CD14-positive monocyte (primary cell): ENCODE results near the gene SAMD3. TPM values are rescaled to one million over a fixed set of nuclear protein-coding genes. Genes with fewer than 3 reads are reported as not detected.

Experiments
- DNase-seq, 3 donors: peaks; one replicate each; pipeline ENCODE4 v3.0.0-alpha.2; 2011 to 2022
- H2AFZ ChIP-seq: 2 replicates; pipeline ENCODE4 v1.6.0; 2012; ENCODE audit warnings: mild to moderate bottlenecking, low read depth, low read length, inconsistent platforms; ENCODE audit not compliant: insufficient read depth, poor library complexity, severe bottlenecking
- H3K27ac ChIP-seq, 2 donors: 1 replicate in 1 of 2; 2 replicates in 1 of 2; pipeline ENCODE4 v1.5.1; 2012 to 2013; ENCODE audit warnings: low read length in 2 of 2, control low read depth in 1 of 2, inconsistent platforms in 1 of 2, low read depth in 1 of 2, mild to moderate bottlenecking in 1 of 2
- H3K27me3 ChIP-seq, 2 donors: one replicate each; pipeline versions ENCODE4 v1.6.0 to v1.6.1; 2011 to 2013; ENCODE audit warnings: low read length in 2 of 2; ENCODE audit not compliant: control insufficient read depth in 2 of 2, insufficient read depth in 2 of 2
- H3K36me3 ChIP-seq, 2 donors: replicated peaks in 1 of 2; 1 replicate in 1 of 2; 2 replicates in 1 of 2; pipeline versions ENCODE4 v1.5.1 to v1.6.1; 2012 to 2013; ENCODE audit warnings: low read length in 2 of 2, control low read depth in 1 of 2, inconsistent platforms in 1 of 2, mild to moderate bottlenecking in 1 of 2; ENCODE audit not compliant: insufficient read depth in 2 of 2, control insufficient read depth in 1 of 2
- H3K4me1 ChIP-seq, 2 donors: 1 replicate in 1 of 2; 2 replicates in 1 of 2; pipeline versions ENCODE4 v1.5.1 to v1.6.1; 2012 to 2013; ENCODE audit warnings: low read length in 2 of 2, control low read depth in 1 of 2, inconsistent platforms in 1 of 2, mild to moderate bottlenecking in 1 of 2, moderate library complexity in 1 of 2; ENCODE audit not compliant: insufficient read depth in 2 of 2, control insufficient read depth in 1 of 2
- H3K4me2 ChIP-seq: replicated peaks from 2 replicates; pipeline ENCODE3; 2012; ENCODE audit warnings: low read length, moderate library complexity, mild to moderate bottlenecking; ENCODE audit not compliant: poor library complexity, severe bottlenecking; ENCODE audit errors: extremely low read depth
- H3K4me3 ChIP-seq, 3 experiments: fragments of 200-600 bp in 1 of 3; sonication (generic) in 1 of 3; replicated peaks in 1 of 3; 1 replicate in 2 of 3; 2 replicates in 1 of 3; pipeline ENCODE4 v1.5.1; 2011 to 2013; ENCODE audit warnings: low read length in 3 of 3, mild to moderate bottlenecking in 3 of 3, control low read depth in 2 of 3, low read depth in 2 of 3, inconsistent platforms in 1 of 3, moderate library complexity in 1 of 3
- H3K79me2 ChIP-seq: 2 replicates; pipeline ENCODE4 v1.6.0; 2012; ENCODE audit warnings: mild to moderate bottlenecking, control low read depth, inconsistent platforms, low read length, moderate library complexity; ENCODE audit not compliant: insufficient read depth
- H3K9ac ChIP-seq: 2 replicates; pipeline ENCODE4 v1.6.0; 2017; ENCODE audit warnings: low read length, mild to moderate bottlenecking; ENCODE audit not compliant: insufficient read depth, poor library complexity, severe bottlenecking
- H3K9me3 ChIP-seq, 2 donors: replicated peaks in 1 of 2; 1 replicate in 1 of 2; 2 replicates in 1 of 2; pipeline versions ENCODE4 v1.5.1 to v1.6.1; 2012 to 2013; ENCODE audit warnings: low read length in 2 of 2, control low read depth in 1 of 2; ENCODE audit not compliant: control insufficient read depth in 1 of 2, insufficient read depth in 1 of 2
- H4K20me1 ChIP-seq: 2 replicates; pipeline ENCODE4 v1.6.0; 2012; ENCODE audit warnings: mild to moderate bottlenecking, low read length, control low read depth, moderate library complexity; ENCODE audit not compliant: insufficient read depth
- H3K27ac Mint-ChIP-seq, 7 donors: one replicate each; pipeline ENCODE4 v1.8.0; 2020; ENCODE audit warnings: mild to moderate bottlenecking in 7 of 7, mixed read lengths in 7 of 7, moderate library complexity in 6 of 7, inconsistent platforms in 2 of 7
- H3K27me3 Mint-ChIP-seq, 3 donors: one replicate each; pipeline ENCODE4 v1.8.0; 2021 to 2022; ENCODE audit warnings: low read depth in 3 of 3, mild to moderate bottlenecking in 3 of 3, mixed read lengths in 3 of 3, moderate library complexity in 3 of 3, inconsistent platforms in 1 of 3
- H3K36me3 Mint-ChIP-seq, 2 donors: one replicate each; pipeline ENCODE4 v1.8.0; 2020; ENCODE audit warnings: mixed read lengths in 2 of 2, inconsistent platforms in 1 of 2, mild to moderate bottlenecking in 1 of 2
- H3K4me1 Mint-ChIP-seq: one replicate; pipeline ENCODE4 v1.8.0; 2020; ENCODE audit warnings: mild to moderate bottlenecking, mixed read lengths
- H3K4me3 Mint-ChIP-seq, 2 donors: one replicate each; pipeline ENCODE4 v1.8.0; 2020; ENCODE audit warnings: mild to moderate bottlenecking in 2 of 2, mixed read lengths in 2 of 2, moderate library complexity in 1 of 2
- H3K9me3 Mint-ChIP-seq, 7 donors: one replicate each; pipeline ENCODE4 v1.8.0; 2020 to 2022; ENCODE audit warnings: mixed read lengths in 7 of 7, mild to moderate bottlenecking in 6 of 7, moderate library complexity in 6 of 7, inconsistent platforms in 2 of 7
- CTCF ChIP-seq: fragments of 200-600 bp; IDR thresholded peaks from one replicate; pipeline ENCODE4 v1.8.0; 2022; ENCODE audit warnings: antibody characterized with exemption, mild to moderate bottlenecking
- WGBS: methylation state at CpG from one replicate; pipeline ENCODE4 v1.1.5; 2013; ENCODE audit warnings: missing lambda C conversion rate; ENCODE audit not compliant: insufficient coverage; 5-methylcytosine and 5-hydroxymethylcytosine counted together
- intact Hi-C, 2 donors: fragments of 100-400 bp; cut with micrococcal nuclease; formaldehyde crosslinking; loops; one replicate each; pipeline versions ENCODE4 v1.15.0 to v1.15.1; 2023
- polyA plus RNA-seq, 3 donors: library from polyadenylated mRNA; depleted of rRNA in 1 of 3; unstranded in 2 of 3; stranded (reverse) in 1 of 3; fragments of 300-500 nt in 2 of 3; fragments of >200 nt in 1 of 3; fragmentation: Illumina TruSeq in 2 of 3; gene quantifications; 1 replicate in 2 of 3; 2 replicates in 1 of 3; pipeline ENCODE4 v1.2.3, GENCODE V29; 2012 to 2021

The SAMD3 gene
- polyA plus RNA-seq, 3 donors = 0.33 to 0.49 TPM; not detected in 1

- Histone ChIP-seq H3K36me3 (no peaks in the 10 kb centered on the region), H3K4me2 (no peak overlapping the region), H3K27me3 (no peaks in the 10 kb centered on the region), H2AFZ (no peak overlapping the region), H4K20me1 (no peaks in the 10 kb centered on the region), H3K27ac (no peak overlapping the region), H3K4me1 (no peaks in the 10 kb centered on the region), H3K9me3 (no peaks in the 10 kb centered on the region), H3K4me3 (no peak overlapping the region), H3K9ac (no peak overlapping the region), H3K79me2 (no peaks in the 10 kb centered on the region)
- intact Hi-C loops = no loop called here
- peaks cover 0 to 4% (median 2%) of the 10 kb centered on the region in 7 donors for H3K9me3 Mint-ChIP-seq
- no peak for DNase-seq
- H3K27ac Mint-ChIP-seq = no peak overlapping the region
- H3K4me3 Mint-ChIP-seq = no peak overlapping the region
- H3K27me3 Mint-ChIP-seq = no peaks in the 10 kb centered on the region
- peaks cover 2% of the 10 kb centered on the region for H3K4me1 Mint-ChIP-seq
- H3K36me3 Mint-ChIP-seq = no peaks in the 10 kb centered on the region
- WGBS = 92% methylated on average over 4 of the region's 8 CpGs
- no peak for TF ChIP-seq CTCF
Measured at GRCh38 chr6:130218134-130218533, 4.6 kb downstream of the SAMD3 start.

GRCh38 chr6:130216620-130217019 is 6.1 kb downstream of the SAMD3 start:
- WGBS = no CpG with 5 or more reads among the region's 4 CpGs
- Mint-ChIP-seq H3K4me1 (peaks cover 4% of the 10 kb centered on the region), H3K36me3 (no peaks in the 10 kb centered on the region), H3K9me3 (peaks cover 0 to 4% (median 2%) of the 10 kb centered on the region in 7 donors), H3K27me3 (no peaks in the 10 kb centered on the region), H3K27ac (no peak overlapping the region), H3K4me3 (no peak overlapping the region)
- H4K20me1 ChIP-seq = no peaks in the 10 kb centered on the region
- no peak for TF ChIP-seq CTCF
- intact Hi-C loops = no loop called here
- no peaks in the 10 kb centered on the region for H3K36me3 ChIP-seq
- H3K79me2 ChIP-seq = no peaks in the 10 kb centered on the region
- H3K4me2 ChIP-seq = no peak overlapping the region
- no peak for DNase-seq
- H3K9me3 ChIP-seq = no peaks in the 10 kb centered on the region
- no peak overlapping the region for H3K4me3 ChIP-seq
- H3K27me3 ChIP-seq = no peaks in the 10 kb centered on the region
- H3K27ac ChIP-seq = no peak overlapping the region
- no peaks in the 10 kb centered on the region for H3K4me1 ChIP-seq
- H2AFZ ChIP-seq = no peak overlapping the region
- H3K9ac ChIP-seq = no peak overlapping the region
